ENCODE measurements around the gene CD300LB.

DNA sequence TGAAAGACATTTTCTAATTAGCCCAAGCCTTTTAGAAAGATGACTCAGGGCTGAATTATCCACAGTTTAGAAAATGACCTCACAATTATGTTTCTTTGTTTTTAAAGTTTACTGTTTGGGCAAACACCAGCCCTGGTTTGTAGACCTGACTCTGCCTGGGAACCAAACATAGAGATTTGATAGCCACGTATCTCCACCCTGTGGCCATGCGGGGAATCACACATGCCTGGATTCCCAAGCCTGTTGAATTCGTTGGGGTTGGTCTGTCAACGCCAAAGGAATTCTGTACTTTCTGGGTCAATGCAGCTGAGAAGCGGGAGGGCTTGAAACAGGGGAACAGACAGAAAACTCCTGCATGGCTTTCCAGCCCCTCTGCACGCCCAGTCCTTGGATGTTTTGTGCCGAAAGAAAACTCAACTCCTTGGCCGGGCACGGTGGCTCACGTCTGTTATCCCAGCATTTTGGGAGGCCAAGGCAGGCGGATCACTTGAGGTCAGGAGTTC lies 37.9 kb downstream of the CD300LB start:
- TF ChIP-seq ZNF274 (IDR thresholded peaks at IDR 0.05; ENCODE audit: low read depth, low read length) = no peak
- TF ChIP-seq SUZ12 (IDR thresholded peaks at IDR 0.05; ENCODE audit: extremely low read depth, insufficient read depth, insufficient read length) = no peak
- no peak for TF ChIP-seq YY1 (IDR thresholded peaks at IDR 0.05; ENCODE audit: insufficient read depth, insufficient read length)

Measured in NT2/D1 (cell line).